ENCODE results near the gene CCNA2. TPM values are rescaled to one million over a fixed set of nuclear protein-coding genes. Genes with fewer than 3 reads are reported as not detected.

CCNA2 gene
- total RNA-seq, 1 experiment from 2014 or later = 46.8 TPM

- Histone ChIP-seq H3K9ac (ENCODE audit: low read length) (peak overlapping the region; percentile 77), H3K27me3 (ENCODE audit: low read length) (no peaks in the 10 kb centered on the region), H2AFZ (ENCODE audit: low read length) (peak overlapping the region; percentile 61), H3K79me2 (ENCODE audit: low read length) (peaks cover 43% of the 10 kb centered on the region), H3K4me2 (ENCODE audit: low read depth, low read length, poor library complexity, severe bottlenecking) (peak overlapping the region; percentile 96), H3K9me3 (ENCODE audit: low read length) (no peaks in the 10 kb centered on the region), H3K27ac (ENCODE audit: low read length) (peak overlapping the region; percentile 89), H3K36me3 (ENCODE audit: insufficient read depth, low read length) (peaks cover 29% of the 10 kb centered on the region; the same call in 1 of the 2 replicates), H3K4me3 (ENCODE audit: low read length) (peak overlapping the region; percentile 85), H4K20me1 (ENCODE audit: insufficient read depth, low read depth, low read length) (no peaks in the 10 kb centered on the region), H3K4me1 (ENCODE audit: low read length) (peaks cover 33% of the 10 kb centered on the region), H3K9me2 (replicated peaks; ENCODE audit: insufficient read depth, low read length) (no peaks in the 10 kb centered on the region)
- DNase-seq = no peak
Measured at GRCh38 chr4:121800638-121800960, 23.1 kb downstream of the CCNA2 start.

DNA sequence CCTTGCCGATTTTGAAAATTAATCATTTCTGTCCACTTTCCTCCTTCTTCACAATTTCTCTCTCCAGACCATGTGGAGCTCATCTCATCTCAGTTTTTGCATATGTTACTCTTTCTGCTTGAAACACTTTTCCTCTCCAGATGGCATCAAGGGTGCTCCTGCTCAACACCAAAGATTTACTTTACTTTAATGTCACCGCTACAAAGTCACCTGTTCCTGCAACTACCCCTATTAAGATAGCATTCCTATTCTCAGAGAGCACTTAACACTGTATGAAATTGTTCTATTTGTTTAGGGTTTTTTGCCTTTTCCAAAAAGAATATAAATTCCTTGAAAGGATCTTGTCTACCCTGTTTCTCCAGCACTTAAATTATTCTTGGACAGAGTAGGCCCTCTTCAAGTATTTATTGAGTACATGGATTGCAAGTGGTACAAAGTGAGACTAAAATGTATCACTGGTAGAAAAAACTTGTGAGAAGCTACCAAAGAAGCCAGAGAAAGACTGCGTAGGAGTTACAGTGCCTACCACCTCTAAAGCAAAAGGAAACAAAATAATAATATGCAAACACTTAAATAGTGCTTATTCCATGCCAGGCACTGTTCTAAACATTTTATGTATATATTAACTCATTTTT, 23.7 kb downstream of the CCNA2 start:
- no peaks in the 10 kb centered on the region for H3K27me3 ChIP-seq (ENCODE audit: low read length)
- peak overlapping the region; percentile 77 for H3K9ac ChIP-seq (ENCODE audit: low read length)
- no peak for DNase-seq
- peaks cover 23% of the 10 kb centered on the region; the same call in 1 of the 2 replicates for H3K36me3 ChIP-seq (ENCODE audit: insufficient read depth, low read length)
- no peaks in the 10 kb centered on the region for H4K20me1 ChIP-seq (ENCODE audit: insufficient read depth, low read depth, low read length)
- no peaks in the 10 kb centered on the region for H3K9me3 ChIP-seq (ENCODE audit: low read length)
- H3K4me2 ChIP-seq (ENCODE audit: low read depth, low read length, poor library complexity, severe bottlenecking) = peak overlapping the region; percentile 96
- peak overlapping the region; percentile 85 for H3K4me3 ChIP-seq (ENCODE audit: low read length)
- peak overlapping the region; percentile 61 for H2AFZ ChIP-seq (ENCODE audit: low read length)
- peaks cover 36% of the 10 kb centered on the region for H3K4me1 ChIP-seq (ENCODE audit: low read length)
- peak overlapping the region; percentile 89 for H3K27ac ChIP-seq (ENCODE audit: low read length)
- H3K9me2 ChIP-seq (replicated peaks; ENCODE audit: insufficient read depth, low read length) = no peaks in the 10 kb centered on the region
- H3K79me2 ChIP-seq (ENCODE audit: low read length) = peaks cover 38% of the 10 kb centered on the region

- no peak overlapping the region for H3K27ac ChIP-seq (ENCODE audit: low read length)
- H3K9me3 ChIP-seq (ENCODE audit: low read length) = no peaks in the 10 kb centered on the region
- H3K9me2 ChIP-seq (replicated peaks; ENCODE audit: insufficient read depth, low read length) = no peaks in the 10 kb centered on the region
- H3K9ac ChIP-seq (ENCODE audit: low read length) = no peak overlapping the region
- H3K79me2 ChIP-seq (ENCODE audit: low read length) = peaks cover 31% of the 10 kb centered on the region
- no peak for DNase-seq
- peak overlapping the region; percentile 61 for H2AFZ ChIP-seq (ENCODE audit: low read length)
- H3K36me3 ChIP-seq (ENCODE audit: insufficient read depth, low read length) = peaks cover 16% of the 10 kb centered on the region; the same call in 1 of the 2 replicates
- H3K4me3 ChIP-seq (ENCODE audit: low read length) = no peak overlapping the region
- no peaks in the 10 kb centered on the region for H3K27me3 ChIP-seq (ENCODE audit: low read length)
- no peak overlapping the region for H3K4me2 ChIP-seq (ENCODE audit: low read depth, low read length, poor library complexity, severe bottlenecking)
- peaks cover 36% of the 10 kb centered on the region for H3K4me1 ChIP-seq (ENCODE audit: low read length)
- no peaks in the 10 kb centered on the region for H4K20me1 ChIP-seq (ENCODE audit: insufficient read depth, low read depth, low read length)
Measured at GRCh38 chr4:121799208-121799823, 24.4 kb downstream of the CCNA2 start.

- Histone ChIP-seq H3K9ac (ENCODE audit: low read length) (no peak overlapping the region), H3K4me3 (ENCODE audit: low read length) (no peak overlapping the region), H2AFZ (ENCODE audit: low read length) (no peak overlapping the region), H3K27ac (ENCODE audit: low read length) (no peak overlapping the region), H3K4me1 (ENCODE audit: low read length) (peaks cover 22% of the 10 kb centered on the region), H3K79me2 (ENCODE audit: low read length) (peaks cover 2% of the 10 kb centered on the region), H3K36me3 (ENCODE audit: insufficient read depth, low read length) (no peaks in the 10 kb centered on the region), H4K20me1 (ENCODE audit: insufficient read depth, low read depth, low read length) (no peaks in the 10 kb centered on the region), H3K9me2 (replicated peaks; ENCODE audit: insufficient read depth, low read length) (no peaks in the 10 kb centered on the region), H3K27me3 (ENCODE audit: low read length) (no peaks in the 10 kb centered on the region), H3K4me2 (ENCODE audit: low read depth, low read length, poor library complexity, severe bottlenecking) (no peak overlapping the region), H3K9me3 (ENCODE audit: low read length) (no peaks in the 10 kb centered on the region)
- DNase-seq = no peak
Measured at GRCh38 chr4:121796283-121796682, 27.4 kb downstream of the CCNA2 start.

GRCh38 chr4:121794505-121795188, 29.0 kb downstream of the CCNA2 start:
- no peaks in the 10 kb centered on the region for H3K27me3 ChIP-seq (ENCODE audit: low read length)
- H3K4me2 ChIP-seq (ENCODE audit: low read depth, low read length, poor library complexity, severe bottlenecking) = no peak overlapping the region
- no peak for DNase-seq
- no peaks in the 10 kb centered on the region for H3K9me2 ChIP-seq (replicated peaks; ENCODE audit: insufficient read depth, low read length)
- H3K36me3 ChIP-seq (ENCODE audit: insufficient read depth, low read length) = no peaks in the 10 kb centered on the region
- no peak overlapping the region for H3K27ac ChIP-seq (ENCODE audit: low read length)
- H3K4me1 ChIP-seq (ENCODE audit: low read length) = peaks cover 10% of the 10 kb centered on the region
- no peak overlapping the region for H2AFZ ChIP-seq (ENCODE audit: low read length)
- H3K9me3 ChIP-seq (ENCODE audit: low read length) = no peaks in the 10 kb centered on the region
- H3K4me3 ChIP-seq (ENCODE audit: low read length) = no peak overlapping the region
- H4K20me1 ChIP-seq (ENCODE audit: insufficient read depth, low read depth, low read length) = no peaks in the 10 kb centered on the region
- H3K79me2 ChIP-seq (ENCODE audit: low read length) = no peaks in the 10 kb centered on the region
- no peak overlapping the region for H3K9ac ChIP-seq (ENCODE audit: low read length)

DNA sequence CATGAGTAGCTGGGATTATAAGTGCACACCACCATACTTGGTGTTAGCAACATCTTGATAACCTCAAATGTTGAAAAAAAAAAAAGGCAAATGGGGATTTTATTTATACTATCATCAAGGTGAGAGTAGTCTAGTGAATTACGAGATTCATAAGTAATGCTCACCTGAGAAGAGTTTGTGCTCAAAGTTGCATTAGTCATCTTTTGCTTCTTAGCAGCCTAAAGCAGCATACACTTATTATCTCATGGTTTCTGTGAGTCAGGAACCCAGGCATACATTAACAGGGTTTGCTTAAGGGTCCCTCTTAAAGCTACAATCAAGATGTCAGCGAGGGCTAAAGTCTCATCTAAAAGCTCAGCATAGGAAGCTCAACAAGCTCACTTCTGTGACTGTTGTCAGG, 30.7 kb downstream of the CCNA2 start:
- H3K79me2 ChIP-seq (ENCODE audit: low read length) = no peaks in the 10 kb centered on the region

DNA sequence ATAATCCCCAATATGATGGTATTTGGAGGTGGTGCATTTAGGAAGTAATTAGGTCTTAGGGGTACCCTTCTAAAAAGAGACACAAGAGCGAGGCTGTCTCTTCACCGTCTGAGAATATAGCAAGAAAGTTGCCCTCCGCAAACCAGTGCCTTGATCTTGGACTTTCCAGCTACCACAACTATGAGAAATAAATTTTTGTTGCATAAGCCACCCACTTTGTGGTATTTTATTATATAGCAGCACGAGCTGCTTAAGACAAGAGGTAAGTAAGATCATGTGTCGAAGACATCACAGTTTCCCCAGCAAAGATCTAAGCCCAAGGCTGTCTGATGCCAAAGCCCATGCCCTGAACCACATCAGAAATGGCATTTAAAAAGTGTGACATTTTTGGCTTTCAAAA, 32.2 kb downstream of the CCNA2 start:
- no peak overlapping the region for H3K9ac ChIP-seq (ENCODE audit: low read length)
- H3K27me3 ChIP-seq (ENCODE audit: low read length) = no peaks in the 10 kb centered on the region
- no peaks in the 10 kb centered on the region for H4K20me1 ChIP-seq (ENCODE audit: insufficient read depth, low read depth, low read length)
- H3K4me3 ChIP-seq (ENCODE audit: low read length) = no peak overlapping the region
- peaks cover 4% of the 10 kb centered on the region; the same call in 1 of the 2 replicates for H3K4me1 ChIP-seq (ENCODE audit: low read length)
- DNase-seq = no peak
- no peak overlapping the region for H3K27ac ChIP-seq (ENCODE audit: low read length)
- no peak overlapping the region for H3K4me2 ChIP-seq (ENCODE audit: low read depth, low read length, poor library complexity, severe bottlenecking)
- H3K36me3 ChIP-seq (ENCODE audit: insufficient read depth, low read length) = no peaks in the 10 kb centered on the region
- no peaks in the 10 kb centered on the region for H3K79me2 ChIP-seq (ENCODE audit: low read length)
- no peaks in the 10 kb centered on the region for H3K9me2 ChIP-seq (replicated peaks; ENCODE audit: insufficient read depth, low read length)
- H2AFZ ChIP-seq (ENCODE audit: low read length) = no peak overlapping the region
- no peaks in the 10 kb centered on the region for H3K9me3 ChIP-seq (ENCODE audit: low read length)

More for the DNA sequence above, 30.7 kb downstream of the CCNA2 start:
- Histone ChIP-seq H4K20me1 (ENCODE audit: insufficient read depth, low read depth, low read length) (no peaks in the 10 kb centered on the region), H3K9ac (ENCODE audit: low read length) (no peak overlapping the region), H3K27me3 (ENCODE audit: low read length) (no peaks in the 10 kb centered on the region), H2AFZ (ENCODE audit: low read length) (no peak overlapping the region), H3K9me3 (ENCODE audit: low read length) (no peaks in the 10 kb centered on the region), H3K4me2 (ENCODE audit: low read depth, low read length, poor library complexity, severe bottlenecking) (no peak overlapping the region), H3K4me1 (ENCODE audit: low read length) (peaks cover 4% of the 10 kb centered on the region; the same call in 1 of the 2 replicates), H3K36me3 (ENCODE audit: insufficient read depth, low read length) (no peaks in the 10 kb centered on the region), H3K9me2 (replicated peaks; ENCODE audit: insufficient read depth, low read length) (no peaks in the 10 kb centered on the region), H3K4me3 (ENCODE audit: low read length) (no peak overlapping the region), H3K27ac (ENCODE audit: low read length) (no peak overlapping the region)
- no peak for DNase-seq

DNA sequence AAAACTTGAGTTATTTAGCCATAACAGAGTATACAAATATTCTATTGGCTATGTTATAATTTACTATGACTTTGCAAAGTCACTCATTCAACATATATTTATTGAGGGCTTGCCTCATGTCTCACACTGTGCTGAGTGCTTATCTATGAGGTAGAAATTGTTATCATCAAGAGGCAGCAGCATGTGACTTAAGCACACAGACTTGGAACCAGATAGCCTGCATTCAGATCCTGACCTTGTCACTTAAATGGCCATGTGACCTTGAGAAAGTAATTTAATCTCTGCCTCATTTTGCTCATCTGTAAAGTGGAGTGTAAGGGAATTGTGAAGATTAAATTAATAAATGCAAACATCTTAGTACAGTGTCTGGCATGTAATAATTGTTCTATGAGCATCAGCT, 32.7 kb downstream of the CCNA2 start:
- Histone ChIP-seq H3K4me3 (ENCODE audit: low read length) (no peak overlapping the region), H3K9me3 (ENCODE audit: low read length) (no peaks in the 10 kb centered on the region), H4K20me1 (ENCODE audit: insufficient read depth, low read depth, low read length) (no peaks in the 10 kb centered on the region), H3K9ac (ENCODE audit: low read length) (no peak overlapping the region), H3K36me3 (ENCODE audit: insufficient read depth, low read length) (no peaks in the 10 kb centered on the region), H3K4me2 (ENCODE audit: low read depth, low read length, poor library complexity, severe bottlenecking) (no peak overlapping the region), H2AFZ (ENCODE audit: low read length) (no peak overlapping the region), H3K4me1 (ENCODE audit: low read length) (peaks cover 4% of the 10 kb centered on the region; the same call in 1 of the 2 replicates), H3K79me2 (ENCODE audit: low read length) (no peaks in the 10 kb centered on the region), H3K9me2 (replicated peaks; ENCODE audit: insufficient read depth, low read length) (no peaks in the 10 kb centered on the region), H3K27ac (ENCODE audit: low read length) (no peak overlapping the region), H3K27me3 (ENCODE audit: low read length) (no peaks in the 10 kb centered on the region)
- DNase-seq = no peak

Measured in Karpas-422 (cell line).